Measurements from ENCODE around the gene LTF. TPM values are rescaled to one million over a fixed set of nuclear protein-coding genes. Genes with fewer than 3 reads are reported as not detected.

LTF gene
- total and polyA plus RNA-seq, 2 donors (not counting 1 experiment from before 2014, with no cell fraction given), result 0.22 TPM; not detected in 1

- no peak overlapping the region for H3K9ac ChIP-seq (ENCODE audit: low read length)
- no peak overlapping the region for H3K4me3 ChIP-seq (ENCODE audit: control extremely low read depth in 1 of 5, extremely low read depth in 1 of 5, insufficient read depth in 1 of 5, low read depth in 2 of 5, low read length in 4 of 5)
- no peaks in the 10 kb centered on the region for H3K9me3 Mint-ChIP-seq (ENCODE audit: insufficient read depth)
- H3K27me3 ChIP-seq (replicated peaks in 1 of 4; ENCODE audit: control extremely low read depth in 1 of 4, control insufficient read depth in 3 of 4, insufficient read depth in 4 of 4, low read length in 3 of 4), result peaks cover 0 to 38% (median 9%) of the 10 kb centered on the region in 4 experiments
- H3K79me2 ChIP-seq (ENCODE audit: control insufficient read depth, insufficient read depth, low read length), result no peaks in the 10 kb centered on the region
- H3K4me3 Mint-ChIP-seq, result no peak overlapping the region
- H3K36me3 ChIP-seq (replicated peaks in 1 of 2; ENCODE audit: control extremely low read depth in 1 of 2, control insufficient read depth in 1 of 2, extremely low read depth in 1 of 2, insufficient read depth in 2 of 2, low read length in 1 of 2), result no peaks in the 10 kb centered on the region
- no peak for ATAC-seq (ENCODE audit: low read depth)
- no peak for TF ChIP-seq EZH2 (IDR thresholded peaks at IDR 0.05; ENCODE audit: borderline replicate concordance, insufficient read depth, low read depth, low read length, poor library complexity, severe bottlenecking)
- TF ChIP-seq, protein P1, sequence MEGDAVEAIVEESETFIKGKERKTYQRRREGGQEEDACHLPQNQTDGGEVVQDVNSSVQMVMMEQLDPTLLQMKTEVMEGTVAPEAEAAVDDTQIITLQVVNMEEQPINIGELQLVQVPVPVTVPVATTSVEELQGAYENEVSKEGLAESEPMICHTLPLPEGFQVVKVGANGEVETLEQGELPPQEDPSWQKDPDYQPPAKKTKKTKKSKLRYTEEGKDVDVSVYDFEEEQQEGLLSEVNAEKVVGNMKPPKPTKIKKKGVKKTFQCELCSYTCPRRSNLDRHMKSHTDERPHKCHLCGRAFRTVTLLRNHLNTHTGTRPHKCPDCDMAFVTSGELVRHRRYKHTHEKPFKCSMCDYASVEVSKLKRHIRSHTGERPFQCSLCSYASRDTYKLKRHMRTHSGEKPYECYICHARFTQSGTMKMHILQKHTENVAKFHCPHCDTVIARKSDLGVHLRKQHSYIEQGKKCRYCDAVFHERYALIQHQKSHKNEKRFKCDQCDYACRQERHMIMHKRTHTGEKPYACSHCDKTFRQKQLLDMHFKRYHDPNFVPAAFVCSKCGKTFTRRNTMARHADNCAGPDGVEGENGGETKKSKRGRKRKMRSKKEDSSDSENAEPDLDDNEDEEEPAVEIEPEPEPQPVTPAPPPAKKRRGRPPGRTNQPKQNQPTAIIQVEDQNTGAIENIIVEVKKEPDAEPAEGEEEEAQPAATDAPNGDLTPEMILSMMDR (IDR thresholded peaks at IDR 0.05), result no peak
- H3K27ac Mint-ChIP-seq, result no peak overlapping the region
- no peaks in the 10 kb centered on the region for H3K4me1 Mint-ChIP-seq
- no peak overlapping the region for H3K27ac ChIP-seq (ENCODE audit: low read length in 2 of 2)
- H2AFZ ChIP-seq (ENCODE audit: insufficient read depth, low read depth, low read length, poor library complexity, severe bottlenecking), result no peak overlapping the region
- peaks cover 64% of the 10 kb centered on the region for H3K27me3 Mint-ChIP-seq
- ChIA-PET CTCF (interaction anchor here (2.3 kb wide), 1 partner anchor 26 kb away, joined by 7 read pairs; no protein-coding TSS in a partner anchor), POLR2A (no interaction called here)
- H3K4me2 ChIP-seq (replicated peaks; ENCODE audit: low read depth, low read length, poor library complexity, severe bottlenecking), result no peak overlapping the region
- WGBS (ENCODE audit: insufficient coverage), result no CpG with 5 or more reads among the region's 3 CpGs
- DNase-seq, result no peak
- H3K4me1 ChIP-seq (ENCODE audit: control insufficient read depth in 2 of 2, insufficient read depth in 2 of 2, low read length in 2 of 2), result no peaks in the 10 kb centered on the region
- H4K20me1 ChIP-seq (ENCODE audit: control insufficient read depth, insufficient read depth, low read length, poor library complexity, severe bottlenecking), result no peaks in the 10 kb centered on the region
- intact Hi-C loops (cut with micrococcal nuclease), result no loop called here
- peaks cover 0 to 4% (median 3%) of the 10 kb centered on the region in 3 donors for H3K9me3 ChIP-seq (ENCODE audit: control extremely low read depth in 1 of 3, control insufficient read depth in 2 of 3, insufficient read depth in 1 of 3, low read length in 2 of 3)
Measured at GRCh38 chr3:46462111-46462510, 2.6 kb downstream of the LTF start.

- Histone ChIP-seq H3K79me2 (ENCODE audit: control insufficient read depth, insufficient read depth, low read length) (no peaks in the 10 kb centered on the region), H4K20me1 (ENCODE audit: control insufficient read depth, insufficient read depth, low read length, poor library complexity, severe bottlenecking) (no peaks in the 10 kb centered on the region), H2AFZ (ENCODE audit: insufficient read depth, low read depth, low read length, poor library complexity, severe bottlenecking) (no peak overlapping the region), H3K36me3 (replicated peaks in 1 of 2; ENCODE audit: control extremely low read depth in 1 of 2, control insufficient read depth in 1 of 2, extremely low read depth in 1 of 2, insufficient read depth in 2 of 2, low read length in 1 of 2) (no peaks in the 10 kb centered on the region), H3K9ac (ENCODE audit: low read length) (no peak overlapping the region), H3K4me3 (ENCODE audit: control extremely low read depth in 1 of 5, extremely low read depth in 1 of 5, insufficient read depth in 1 of 5, low read depth in 2 of 5, low read length in 4 of 5) (no peak overlapping the region), H3K4me1 (ENCODE audit: control insufficient read depth in 2 of 2, insufficient read depth in 2 of 2, low read length in 2 of 2) (no peaks in the 10 kb centered on the region), H3K27ac (ENCODE audit: low read length in 2 of 2) (no peak overlapping the region), H3K9me3 (ENCODE audit: control extremely low read depth in 1 of 3, control insufficient read depth in 2 of 3, insufficient read depth in 1 of 3, low read length in 2 of 3) (peaks cover 0 to 10% (median 3%) of the 10 kb centered on the region in 3 donors), H3K4me2 (replicated peaks; ENCODE audit: low read depth, low read length, poor library complexity, severe bottlenecking) (no peak overlapping the region), H3K27me3 (replicated peaks in 1 of 4; ENCODE audit: control extremely low read depth in 1 of 4, control insufficient read depth in 3 of 4, insufficient read depth in 4 of 4, low read length in 3 of 4) (peaks cover 0 to 31% (median 8%) of the 10 kb centered on the region in 4 experiments)
- H3K9me3 Mint-ChIP-seq (ENCODE audit: insufficient read depth), result no peaks in the 10 kb centered on the region
- CTCF ChIA-PET, result interaction anchor here (1.7 kb wide), 1 partner anchor 29 kb away, joined by 5 read pairs; no protein-coding TSS in a partner anchor
- DNase-seq (no peak), ATAC-seq (ENCODE audit: low read depth) (no peak)
- POLR2A ChIA-PET, result no interaction called here
- H3K4me1 Mint-ChIP-seq, result no peaks in the 10 kb centered on the region
- 85% methylated on average over 2 of the region's 3 CpGs for WGBS (ENCODE audit: insufficient coverage)
- peaks cover 57% of the 10 kb centered on the region for H3K27me3 Mint-ChIP-seq
- TF ChIP-seq, protein P1 (IDR thresholded peaks at IDR 0.05), result no peak
- no peak for TF ChIP-seq EZH2 (IDR thresholded peaks at IDR 0.05; ENCODE audit: borderline replicate concordance, insufficient read depth, low read depth, low read length, poor library complexity, severe bottlenecking)
- H3K4me3 Mint-ChIP-seq, result no peak overlapping the region
- intact Hi-C loops (cut with micrococcal nuclease), result no loop called here
- H3K27ac Mint-ChIP-seq, result no peak overlapping the region
Measured at GRCh38 chr3:46460051-46460450, 4.7 kb downstream of the LTF start.
